Measurements from ENCODE around the gene FREM1.

DNA sequence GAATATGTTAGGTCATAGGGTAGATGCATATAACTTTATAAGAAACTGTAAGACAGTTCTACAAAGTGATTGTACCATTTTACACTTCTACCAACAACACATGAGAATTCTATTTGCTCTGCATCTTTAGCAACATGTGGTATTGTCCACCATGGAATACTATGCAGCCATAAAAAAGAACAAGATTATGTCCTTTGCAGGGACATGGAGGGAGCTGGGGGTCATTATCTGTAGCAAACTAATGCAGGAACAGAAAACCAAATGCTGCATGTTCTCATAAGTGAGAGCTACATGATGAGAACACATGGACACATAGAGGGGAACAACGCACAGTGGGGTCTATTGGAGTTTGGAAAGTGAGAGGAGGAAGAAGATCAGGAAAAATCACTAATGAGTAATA lies 165.5 kb downstream of the FREM1 start:
- TF ChIP-seq, protein P1, sequence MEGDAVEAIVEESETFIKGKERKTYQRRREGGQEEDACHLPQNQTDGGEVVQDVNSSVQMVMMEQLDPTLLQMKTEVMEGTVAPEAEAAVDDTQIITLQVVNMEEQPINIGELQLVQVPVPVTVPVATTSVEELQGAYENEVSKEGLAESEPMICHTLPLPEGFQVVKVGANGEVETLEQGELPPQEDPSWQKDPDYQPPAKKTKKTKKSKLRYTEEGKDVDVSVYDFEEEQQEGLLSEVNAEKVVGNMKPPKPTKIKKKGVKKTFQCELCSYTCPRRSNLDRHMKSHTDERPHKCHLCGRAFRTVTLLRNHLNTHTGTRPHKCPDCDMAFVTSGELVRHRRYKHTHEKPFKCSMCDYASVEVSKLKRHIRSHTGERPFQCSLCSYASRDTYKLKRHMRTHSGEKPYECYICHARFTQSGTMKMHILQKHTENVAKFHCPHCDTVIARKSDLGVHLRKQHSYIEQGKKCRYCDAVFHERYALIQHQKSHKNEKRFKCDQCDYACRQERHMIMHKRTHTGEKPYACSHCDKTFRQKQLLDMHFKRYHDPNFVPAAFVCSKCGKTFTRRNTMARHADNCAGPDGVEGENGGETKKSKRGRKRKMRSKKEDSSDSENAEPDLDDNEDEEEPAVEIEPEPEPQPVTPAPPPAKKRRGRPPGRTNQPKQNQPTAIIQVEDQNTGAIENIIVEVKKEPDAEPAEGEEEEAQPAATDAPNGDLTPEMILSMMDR (IDR thresholded peaks at IDR 0.05) = no peak
- no peak for TF ChIP-seq POLR2A (IDR thresholded peaks at IDR 0.05)

Data from adrenal gland (tissue), 5 donors.